UCSD-AML1 (cell line): ENCODE results near the gene TNNI3K.

Source experiments
- DNase-seq: peaks from one replicate; lab custom pipeline; 2025; ENCODE audit not compliant: unreplicated experiment; lab: John Stamatoyannopoulos, UW

The TNNI3K gene

GRCh38 chr1:74534241-74534640 is 299.1 kb downstream of the TNNI3K start:
- DNase-seq, result no peak

GRCh38 chr1:74545821-74546220 is 310.6 kb downstream of the TNNI3K start:
- no peak for DNase-seq

- no peak for DNase-seq
These were observed 314.0 kb downstream of the TNNI3K start for GRCh38 chr1:74548961-74549750.

- no peak for DNase-seq
These were observed 314.7 kb downstream of the TNNI3K start for GRCh38 chr1:74549932-74550331.

GRCh38 chr1:74570797-74571492 is 335.8 kb downstream of the TNNI3K start:
- DNase-seq, result no peak

GRCh38 chr1:74571493-74571800 is 336.3 kb downstream of the TNNI3K start:
- no peak for DNase-seq

- DNase-seq, result no peak
These were observed 336.7 kb downstream of the TNNI3K start for GRCh38 chr1:74571891-74572290.

GRCh38 chr1:74578101-74578500 is 342.9 kb downstream of the TNNI3K start:
- DNase-seq, result no peak

GRCh38 chr1:74579425-74579824 is 344.2 kb downstream of the TNNI3K start:
- DNase-seq, result no peak

GRCh38 chr1:74583397-74583796 is 348.2 kb downstream of the TNNI3K start:
- no peak for DNase-seq

- no peak for DNase-seq
These were observed 349.0 kb downstream of the TNNI3K start for GRCh38 chr1:74584185-74584584.

- no peak for DNase-seq
These were observed 351.2 kb downstream of the TNNI3K start for GRCh38 chr1:74586253-74586897.

- no peak for DNase-seq
These were observed 352.7 kb downstream of the TNNI3K start for GRCh38 chr1:74587888-74588287.

GRCh38 chr1:74590288-74590687 is 355.1 kb downstream of the TNNI3K start:
- DNase-seq, result no peak

- DNase-seq, result no peak
These were observed 356.8 kb downstream of the TNNI3K start for GRCh38 chr1:74591949-74592348.

GRCh38 chr1:74592580-74593355 is 357.6 kb downstream of the TNNI3K start:
- no peak for DNase-seq
